ENCODE results near the gene LARP1B. TPM values are rescaled to one million over a fixed set of nuclear protein-coding genes. Genes with fewer than 3 reads are reported as not detected.
"Not testable (repeated sequence)": the region's sequence is repeated elsewhere in the genome, so short reads cannot be mapped to it uniquely, and the experiment has no call there.

Gene LARP1B
- total RNA-seq, 1 donor from 2014 or later: 24.2 TPM

DNA sequence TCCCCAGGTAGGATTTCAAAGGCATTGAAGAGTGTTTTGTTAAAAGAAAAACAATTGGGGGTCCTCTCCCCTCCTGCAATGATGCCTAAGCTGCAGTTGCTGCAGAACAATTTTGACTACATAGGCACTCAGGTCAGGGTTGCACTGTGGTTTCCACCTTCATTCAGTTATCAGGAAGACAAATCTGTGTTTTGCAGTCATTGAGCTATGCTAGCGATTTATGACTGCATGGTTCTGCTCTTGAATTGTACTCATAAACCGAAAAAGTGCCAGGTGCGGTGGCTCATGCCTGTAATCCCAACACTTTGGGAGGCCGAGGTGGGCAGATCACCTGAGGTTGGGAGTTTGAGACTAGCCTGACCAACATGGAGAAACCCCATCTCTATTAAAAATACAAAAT is 197.1 kb downstream of the LARP1B start:
- intact Hi-C loops (cut with DNase I); DNase-seq (ENCODE audit: low spot score): not testable (repeated sequence)

- DNase-seq (ENCODE audit: low spot score); intact Hi-C loops (cut with DNase I): not testable (repeated sequence)
Observed at GRCh38 chr4:128259889-128260288, 198.8 kb downstream of the LARP1B start.

Other genes with a start within 250 kb of the LARP1B start
- gene PLK4, start 180.4 kb upstream of the LARP1B start, total RNA-seq: 0.75 TPM
- gene MFSD8, start 96.1 kb upstream of the LARP1B start, total RNA-seq: 10.9 TPM
- gene ABHD18, start 95.9 kb upstream of the LARP1B start, total RNA-seq: 35.1 TPM
- gene PGRMC2, start 226.5 kb downstream of the LARP1B start, total RNA-seq: 61.9 TPM

Data from cardiac septum (tissue), 1 donor.